ENCODE data around the gene TRIM8.

Gene TRIM8

DNA sequence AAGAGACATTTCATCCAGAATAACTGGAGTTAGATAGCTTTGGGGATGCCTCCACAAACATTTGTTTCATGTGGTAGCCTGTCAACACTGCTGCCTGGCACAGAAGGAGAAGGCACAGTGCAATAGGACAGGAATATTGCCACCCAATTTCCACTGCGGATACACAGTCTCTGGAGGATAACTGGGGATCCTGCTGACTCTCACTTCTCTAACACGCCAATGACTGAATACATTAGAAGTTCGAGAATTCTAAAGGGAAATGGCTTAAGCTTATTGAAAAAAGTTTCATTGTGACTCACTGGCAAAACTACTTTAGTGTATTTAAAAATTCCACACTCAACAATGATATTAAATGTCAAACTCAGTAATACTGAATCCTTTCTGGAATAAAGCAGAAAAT lies 57.0 kb downstream of the TRIM8 start:
- H3K18ac ChIP-seq (ENCODE audit: low read depth in 1 of 2, low read length in 2 of 2): peak overlapping the region in 1 of 2 experiments; percentile 48
- H2BK15ac ChIP-seq (ENCODE audit: low read depth, poor library complexity, severe bottlenecking): no peak overlapping the region
- H3K23ac ChIP-seq (ENCODE audit: low read length in 2 of 2): no peak overlapping the region
- H3K9me3 ChIP-seq (ENCODE audit: control insufficient read depth, low read length): no peaks in the 10 kb centered on the region
- H3K4me1 ChIP-seq (ENCODE audit: control insufficient read depth, insufficient read depth, low read depth, low read length): peaks cover 19% of the 10 kb centered on the region
- peak overlapping the region; percentile 40 for H3K27ac ChIP-seq (ENCODE audit: low read length, poor library complexity, severe bottlenecking)
- no peak for DNase-seq
- no peak overlapping the region for H3K4me2 ChIP-seq (ENCODE audit: low read length, poor library complexity, severe bottlenecking)
- no peak overlapping the region for H2BK12ac ChIP-seq (ENCODE audit: low read length in 2 of 2)
- peak overlapping the region in 1 of 2 experiments; percentile 51 for H3K4ac ChIP-seq (ENCODE audit: low read depth in 1 of 2, low read length in 2 of 2)
- H2BK5ac ChIP-seq (ENCODE audit: low read depth, low read length, poor library complexity, severe bottlenecking): no peak overlapping the region
- H3K4me3 ChIP-seq (ENCODE audit: insufficient read depth in 1 of 2, low read depth in 1 of 2, low read length in 2 of 2): no peak overlapping the region
- H3K79me1 ChIP-seq (replicated peaks; ENCODE audit: low read length, poor library complexity, severe bottlenecking): peaks cover 11% of the 10 kb centered on the region
- peaks cover 11 to 38% of the 10 kb centered on the region in 2 experiments for H3K36me3 ChIP-seq (ENCODE audit: control insufficient read depth in 1 of 2, insufficient read depth in 2 of 2, low read depth in 1 of 2, low read length in 2 of 2)
- no peak overlapping the region for H4K8ac ChIP-seq (ENCODE audit: low read length)
- H3K14ac ChIP-seq (ENCODE audit: low read length in 2 of 2): no peak overlapping the region
- H4K91ac ChIP-seq (ENCODE audit: low read length): no peak overlapping the region
- no peaks in the 10 kb centered on the region for H3K27me3 ChIP-seq (ENCODE audit: control insufficient read depth in 1 of 2, insufficient read depth in 1 of 2, low read length in 2 of 2)
- no peak overlapping the region for H3K9ac ChIP-seq (ENCODE audit: low read length)
- H2AK5ac ChIP-seq (ENCODE audit: low read length, severe bottlenecking): peak overlapping the region; percentile 94
- H2AFZ ChIP-seq (ENCODE audit: low read depth, low read length): no peak overlapping the region
- no CpG with 5 or more reads among the region's 3 CpGs for WGBS
- H2BK120ac ChIP-seq (ENCODE audit: low read depth, low read length): no peak overlapping the region

DNA sequence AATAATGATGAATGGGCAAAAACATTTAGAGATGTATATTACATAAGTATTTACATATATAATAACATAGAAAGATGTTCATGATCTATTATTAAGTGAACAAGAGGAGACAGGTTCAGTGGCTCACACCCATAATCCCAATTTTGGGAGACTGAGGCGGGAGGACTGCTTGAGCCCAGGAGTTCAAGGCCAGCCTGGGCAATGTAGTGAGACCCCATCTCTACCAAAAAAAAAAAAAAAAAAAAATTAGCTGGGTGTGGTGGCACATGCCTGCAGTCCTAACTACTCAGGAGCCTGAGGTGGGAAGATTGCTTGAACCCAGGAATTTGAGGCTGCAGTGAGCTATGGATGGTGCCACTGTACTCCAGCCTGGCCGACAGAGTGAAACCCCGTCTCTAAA lies 57.5 kb downstream of the TRIM8 start:
- WGBS: no CpG with 5 or more reads among the region's 3 CpGs
- no peak overlapping the region for H3K9ac ChIP-seq (ENCODE audit: low read length)
- no peak overlapping the region for H2AFZ ChIP-seq (ENCODE audit: low read depth, low read length)

DNA sequence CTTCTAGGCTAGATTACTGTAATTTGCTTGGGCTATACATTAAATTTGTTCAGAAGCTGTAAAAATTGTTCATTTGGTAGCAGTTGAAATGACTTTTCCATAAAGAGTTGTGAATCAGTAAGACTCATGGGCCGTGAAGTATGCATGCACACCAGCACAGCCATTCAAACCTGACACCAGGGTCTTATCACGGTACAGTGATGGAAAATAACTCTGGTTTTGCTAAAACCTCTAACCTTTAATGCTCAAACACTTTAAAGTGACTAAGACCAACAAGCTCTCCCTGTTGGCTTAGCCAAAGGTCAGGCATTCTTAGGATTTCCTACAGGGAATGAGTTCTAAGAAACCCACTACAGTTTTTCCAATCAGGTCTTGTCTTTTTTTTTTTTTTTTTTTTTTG lies 58.5 kb downstream of the TRIM8 start:
- Histone ChIP-seq H3K4ac (ENCODE audit: low read depth in 1 of 2, low read length in 2 of 2) (no peak overlapping the region), H2BK15ac (ENCODE audit: low read depth, poor library complexity, severe bottlenecking) (no peak overlapping the region), H3K4me1 (ENCODE audit: control insufficient read depth, insufficient read depth, low read depth, low read length) (peaks cover 20% of the 10 kb centered on the region), H3K14ac (ENCODE audit: low read length in 2 of 2) (no peak overlapping the region), H2AK5ac (ENCODE audit: low read length, severe bottlenecking) (no peak overlapping the region), H3K9me3 (ENCODE audit: control insufficient read depth, low read length) (no peaks in the 10 kb centered on the region), H4K8ac (ENCODE audit: low read length) (no peak overlapping the region), H3K9ac (ENCODE audit: low read length) (no peak overlapping the region), H3K79me1 (replicated peaks; ENCODE audit: low read length, poor library complexity, severe bottlenecking) (peaks cover 9% of the 10 kb centered on the region), H3K27ac (ENCODE audit: low read length, poor library complexity, severe bottlenecking) (peak overlapping the region; percentile 57), H2BK12ac (ENCODE audit: low read length in 2 of 2) (no peak overlapping the region), H3K36me3 (ENCODE audit: control insufficient read depth in 1 of 2, insufficient read depth in 2 of 2, low read depth in 1 of 2, low read length in 2 of 2) (peaks cover 8 to 26% of the 10 kb centered on the region in 2 experiments), H2BK120ac (ENCODE audit: low read depth, low read length) (no peak overlapping the region), H2AFZ (ENCODE audit: low read depth, low read length) (no peak overlapping the region), H3K23ac (ENCODE audit: low read length in 2 of 2) (no peak overlapping the region), H3K18ac (ENCODE audit: low read depth in 1 of 2, low read length in 2 of 2) (no peak overlapping the region), H3K4me2 (ENCODE audit: low read length, poor library complexity, severe bottlenecking) (no peak overlapping the region), H3K27me3 (ENCODE audit: control insufficient read depth in 1 of 2, insufficient read depth in 1 of 2, low read length in 2 of 2) (no peaks in the 10 kb centered on the region), H4K91ac (ENCODE audit: low read length) (no peak overlapping the region), H3K4me3 (ENCODE audit: insufficient read depth in 1 of 2, low read depth in 1 of 2, low read length in 2 of 2) (no peak overlapping the region), H2BK5ac (ENCODE audit: low read depth, low read length, poor library complexity, severe bottlenecking) (no peak overlapping the region)
- WGBS: 83% methylated on average over 2 of the region's 2 CpGs
- DNase-seq: peak; percentile 34

More for the DNA sequence above, 57.5 kb downstream of the TRIM8 start:
- H4K8ac ChIP-seq (ENCODE audit: low read length): no peak overlapping the region
- no peak overlapping the region for H2BK120ac ChIP-seq (ENCODE audit: low read depth, low read length)
- peaks cover 20% of the 10 kb centered on the region for H3K4me1 ChIP-seq (ENCODE audit: control insufficient read depth, insufficient read depth, low read depth, low read length)
- H3K4ac ChIP-seq (ENCODE audit: low read depth in 1 of 2, low read length in 2 of 2): no peak overlapping the region
- H2AK5ac ChIP-seq (ENCODE audit: low read length, severe bottlenecking): no peak overlapping the region
- no peak overlapping the region for H3K4me2 ChIP-seq (ENCODE audit: low read length, poor library complexity, severe bottlenecking)
- no peak overlapping the region for H3K4me3 ChIP-seq (ENCODE audit: insufficient read depth in 1 of 2, low read depth in 1 of 2, low read length in 2 of 2)
- no peak overlapping the region for H2BK12ac ChIP-seq (ENCODE audit: low read length in 2 of 2)
- no peak overlapping the region for H2BK5ac ChIP-seq (ENCODE audit: low read depth, low read length, poor library complexity, severe bottlenecking)
- H3K79me1 ChIP-seq (replicated peaks; ENCODE audit: low read length, poor library complexity, severe bottlenecking): peaks cover 11% of the 10 kb centered on the region
- no peak for DNase-seq
- no peak overlapping the region for H3K14ac ChIP-seq (ENCODE audit: low read length in 2 of 2)
- H4K91ac ChIP-seq (ENCODE audit: low read length): no peak overlapping the region
- H3K23ac ChIP-seq (ENCODE audit: low read length in 2 of 2): no peak overlapping the region
- no peaks in the 10 kb centered on the region for H3K27me3 ChIP-seq (ENCODE audit: control insufficient read depth in 1 of 2, insufficient read depth in 1 of 2, low read length in 2 of 2)
- no peak overlapping the region for H3K27ac ChIP-seq (ENCODE audit: low read length, poor library complexity, severe bottlenecking)
- H3K9me3 ChIP-seq (ENCODE audit: control insufficient read depth, low read length): no peaks in the 10 kb centered on the region
- no peak overlapping the region for H3K18ac ChIP-seq (ENCODE audit: low read depth in 1 of 2, low read length in 2 of 2)
- peaks cover 11 to 33% of the 10 kb centered on the region in 2 experiments for H3K36me3 ChIP-seq (ENCODE audit: control insufficient read depth in 1 of 2, insufficient read depth in 2 of 2, low read depth in 1 of 2, low read length in 2 of 2)
- no peak overlapping the region for H2BK15ac ChIP-seq (ENCODE audit: low read depth, poor library complexity, severe bottlenecking)

DNA sequence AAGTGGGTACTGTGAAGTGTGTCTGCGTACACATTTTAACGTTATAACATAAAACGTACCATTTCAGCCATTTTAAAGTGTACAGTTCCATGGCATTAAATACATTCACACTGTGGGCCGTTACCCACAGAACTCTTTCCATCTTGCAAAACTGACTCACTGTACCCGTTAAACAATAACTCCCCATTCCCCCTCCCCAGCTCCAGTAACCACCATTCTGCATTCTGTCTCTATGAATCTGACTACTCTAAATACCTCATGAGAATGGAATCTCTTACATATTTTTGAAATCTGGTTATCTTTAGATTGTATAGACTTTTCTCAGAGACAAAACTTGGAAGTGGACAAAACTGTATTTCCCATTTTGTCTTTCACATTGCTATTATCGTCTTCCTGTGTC lies 60.6 kb downstream of the TRIM8 start:
- 60% methylated on average over 5 of the region's 6 CpGs for WGBS
- no peak overlapping the region for H4K8ac ChIP-seq (ENCODE audit: low read length)
- H3K9ac ChIP-seq (ENCODE audit: low read length): no peak overlapping the region
- peak overlapping the region; percentile 96 for H3K27ac ChIP-seq (ENCODE audit: low read length, poor library complexity, severe bottlenecking)
- no peaks in the 10 kb centered on the region for H3K27me3 ChIP-seq (ENCODE audit: control insufficient read depth in 1 of 2, insufficient read depth in 1 of 2, low read length in 2 of 2)
- H3K23ac ChIP-seq (ENCODE audit: low read length in 2 of 2): no peak overlapping the region
- DNase-seq: peak; percentile 50
- no peak overlapping the region for H2BK120ac ChIP-seq (ENCODE audit: low read depth, low read length)
- H4K91ac ChIP-seq (ENCODE audit: low read length): no peak overlapping the region
- H3K9me3 ChIP-seq (ENCODE audit: control insufficient read depth, low read length): no peaks in the 10 kb centered on the region
- peaks cover 1 to 7% of the 10 kb centered on the region in 2 experiments for H3K36me3 ChIP-seq (ENCODE audit: control insufficient read depth in 1 of 2, insufficient read depth in 2 of 2, low read depth in 1 of 2, low read length in 2 of 2)
- peak overlapping the region; percentile 75 for H2BK5ac ChIP-seq (ENCODE audit: low read depth, low read length, poor library complexity, severe bottlenecking)
- H3K79me1 ChIP-seq (replicated peaks; ENCODE audit: low read length, poor library complexity, severe bottlenecking): peaks cover 5% of the 10 kb centered on the region
- H3K4me2 ChIP-seq (ENCODE audit: low read length, poor library complexity, severe bottlenecking): peak overlapping the region; percentile 49
- H2BK12ac ChIP-seq (ENCODE audit: low read length in 2 of 2): no peak overlapping the region
- H3K4ac ChIP-seq (ENCODE audit: low read depth in 1 of 2, low read length in 2 of 2): no peak overlapping the region
- H2AK5ac ChIP-seq (ENCODE audit: low read length, severe bottlenecking): peak overlapping the region; percentile 93
- no peak overlapping the region for H3K18ac ChIP-seq (ENCODE audit: low read depth in 1 of 2, low read length in 2 of 2)
- H3K4me3 ChIP-seq (ENCODE audit: insufficient read depth in 1 of 2, low read depth in 1 of 2, low read length in 2 of 2): no peak overlapping the region
- H3K4me1 ChIP-seq (ENCODE audit: control insufficient read depth, insufficient read depth, low read depth, low read length): peaks cover 20% of the 10 kb centered on the region
- H3K14ac ChIP-seq (ENCODE audit: low read length in 2 of 2): no peak overlapping the region
- no peak overlapping the region for H2AFZ ChIP-seq (ENCODE audit: low read depth, low read length)
- no peak overlapping the region for H2BK15ac ChIP-seq (ENCODE audit: low read depth, poor library complexity, severe bottlenecking)

All from mesenchymal stem cell (in vitro differentiated cells and primary cell).